NCI-H1092 (cell line): ENCODE results near the gene RRAGD.

Source experiments
- DNase-seq: peaks from one replicate; lab custom pipeline; 2025; lab: John Stamatoyannopoulos, UW

The RRAGD gene

GRCh38 chr6:89412071-89413005 is at the start of gene RRAGD:
RRAGD (minus strand) TSS chr6:89412273; CDS start chr6:89411993, 280 bp downstream.
- DNase-seq, result peak; percentile 45

- no peak for DNase-seq
Observed at GRCh38 chr6:89460713-89461112, 48.6 kb upstream of the RRAGD start.

- DNase-seq, result no peak
Observed at GRCh38 chr6:89459501-89459900, 47.4 kb upstream of the RRAGD start.

- no peak for DNase-seq
Observed at GRCh38 chr6:89458704-89459103, 46.6 kb upstream of the RRAGD start.

GRCh38 chr6:89454300-89454699 is 42.2 kb upstream of the RRAGD start:
- no peak for DNase-seq

GRCh38 chr6:89452281-89452680 is 40.2 kb upstream of the RRAGD start:
- no peak for DNase-seq

- DNase-seq, result no peak
Observed at GRCh38 chr6:89449193-89449592, 37.1 kb upstream of the RRAGD start.

GRCh38 chr6:89443658-89444057 is 31.6 kb upstream of the RRAGD start:
- DNase-seq, result no peak

- no peak for DNase-seq
Observed at GRCh38 chr6:89440200-89440599, 28.1 kb upstream of the RRAGD start.

GRCh38 chr6:89439014-89439413 is 26.9 kb upstream of the RRAGD start:
- no peak for DNase-seq

GRCh38 chr6:89438248-89438647 is 26.2 kb upstream of the RRAGD start:
- DNase-seq, result no peak

GRCh38 chr6:89436226-89436625 is 24.2 kb upstream of the RRAGD start:
- DNase-seq, result no peak

GRCh38 chr6:89434954-89435353 is 22.9 kb upstream of the RRAGD start:
- no peak for DNase-seq

- DNase-seq, result no peak
Observed at GRCh38 chr6:89434150-89434499, 22.1 kb upstream of the RRAGD start.

- DNase-seq, result no peak
Observed at GRCh38 chr6:89433252-89434149, 21.4 kb upstream of the RRAGD start.

GRCh38 chr6:89432875-89433251 is 20.8 kb upstream of the RRAGD start, which contains the start of gene ANKRD6:
ANKRD6 (plus strand) TSS chr6:89433152; CDS start chr6:89566977, 133,825 bp downstream.
- DNase-seq, result peak; percentile 40

GRCh38 chr6:89430201-89430962 is 18.3 kb upstream of the RRAGD start:
- no peak for DNase-seq

- DNase-seq, result no peak
Observed at GRCh38 chr6:89416796-89417195, 4.7 kb upstream of the RRAGD start.

GRCh38 chr6:89415185-89415584 is 3.1 kb upstream of the RRAGD start:
- no peak for DNase-seq

GRCh38 chr6:89414215-89414614 is 2.1 kb upstream of the RRAGD start:
- no peak for DNase-seq

- no peak for DNase-seq
Observed at GRCh38 chr6:89413006-89413400, 930 bp upstream of the RRAGD start.
